HG03520 (cell line): ENCODE results near the gene UNC13A.
A peak's percentile ranks its signal among the peaks of the same experiment; 100 is the strongest.
"Not testable (repeated sequence)": the region's sequence is repeated elsewhere in the genome, so short reads cannot be mapped to it uniquely, and the experiment has no call there.

ENCODE experiments used
- ATAC-seq: cut with Tn5 transposase; IDR thresholded peaks from one replicate; pipeline ENCODE4 v1.9.1; 2021; ENCODE audit warnings: mild to moderate bottlenecking, moderate library complexity; ENCODE audit not compliant: unreplicated experiment

The UNC13A gene

DNA sequence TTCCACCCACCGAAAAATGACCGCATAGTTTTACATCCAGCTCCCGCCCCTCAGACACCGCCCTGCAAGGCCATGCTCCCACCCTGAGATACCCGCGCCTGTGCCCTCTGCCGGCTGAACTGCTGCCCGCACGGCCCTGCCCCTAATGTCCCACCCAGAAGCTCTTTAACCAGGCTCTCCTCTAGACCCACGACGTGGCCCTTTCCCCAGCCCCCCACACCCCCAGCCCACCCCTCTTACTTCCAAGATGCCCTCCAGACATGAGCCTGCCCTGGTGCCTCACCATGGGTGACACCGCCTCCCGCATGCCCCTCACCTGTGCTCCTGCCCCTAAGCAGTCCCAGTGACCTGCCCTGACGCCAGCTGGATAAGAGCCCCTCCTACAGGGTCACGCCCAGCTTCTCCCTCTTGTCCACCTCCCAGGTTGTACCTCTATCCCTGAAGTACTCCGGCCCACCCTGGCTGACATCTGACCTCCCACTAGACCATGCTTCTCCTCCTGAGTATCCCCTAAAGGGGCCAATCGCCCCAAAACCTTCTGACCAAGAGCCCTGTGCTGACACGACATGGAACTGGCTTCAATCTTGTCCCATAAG lies 81.5 kb downstream of the UNC13A start:
- ATAC-seq = peak; percentile 26

GRCh38 chr19:17605761-17606589 lies 82.2 kb downstream of the UNC13A start:
- peak; percentile 52 for ATAC-seq

- no peak for ATAC-seq
Measured at GRCh38 chr19:17605117-17605516, 83.0 kb downstream of the UNC13A start.

GRCh38 chr19:17604372-17605025 lies 83.7 kb downstream of the UNC13A start:
- ATAC-seq = no peak

GRCh38 chr19:17602872-17603510 lies 85.2 kb downstream of the UNC13A start:
- no peak for ATAC-seq

DNA sequence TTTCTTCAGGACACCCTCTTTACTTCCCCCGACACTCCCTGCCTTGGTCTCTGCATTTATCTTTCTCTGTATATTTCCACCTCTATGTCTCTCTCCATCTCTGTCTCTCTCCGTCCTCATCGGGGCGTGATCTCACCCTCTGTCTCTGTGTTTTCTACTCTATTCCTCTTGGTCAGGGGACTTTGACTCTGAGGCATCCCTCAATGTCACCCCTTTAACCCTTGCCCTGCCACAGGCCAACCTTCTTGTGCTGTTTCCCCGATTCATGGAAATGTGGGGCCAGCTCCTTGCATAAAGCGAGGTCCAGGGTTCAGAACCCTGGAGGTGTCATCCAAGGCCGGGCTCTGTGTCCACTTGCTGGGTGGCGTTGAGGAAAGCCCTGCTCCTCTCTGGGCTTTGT lies 85.9 kb downstream of the UNC13A start:
- ATAC-seq = no peak

DNA sequence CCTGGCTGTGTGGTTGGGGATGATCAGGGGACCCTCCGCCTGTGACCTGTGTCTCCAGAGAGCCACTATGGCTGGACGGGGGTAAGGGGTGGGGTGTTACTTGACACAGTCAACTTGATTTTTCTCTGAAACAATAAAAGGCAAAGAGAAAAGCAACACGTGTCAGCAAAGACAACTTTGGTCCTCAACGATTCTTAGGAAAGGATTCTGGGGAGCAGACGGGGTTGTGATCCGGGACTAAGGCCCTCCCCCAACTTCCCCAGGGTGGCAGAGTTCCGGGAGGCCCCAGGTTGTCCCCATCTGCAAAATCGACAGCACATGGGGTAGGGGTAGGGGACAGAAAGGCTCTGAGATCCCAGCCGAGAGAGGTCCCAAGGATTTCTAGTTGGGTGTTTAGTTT lies 86.5 kb downstream of the UNC13A start:
- no peak for ATAC-seq

DNA sequence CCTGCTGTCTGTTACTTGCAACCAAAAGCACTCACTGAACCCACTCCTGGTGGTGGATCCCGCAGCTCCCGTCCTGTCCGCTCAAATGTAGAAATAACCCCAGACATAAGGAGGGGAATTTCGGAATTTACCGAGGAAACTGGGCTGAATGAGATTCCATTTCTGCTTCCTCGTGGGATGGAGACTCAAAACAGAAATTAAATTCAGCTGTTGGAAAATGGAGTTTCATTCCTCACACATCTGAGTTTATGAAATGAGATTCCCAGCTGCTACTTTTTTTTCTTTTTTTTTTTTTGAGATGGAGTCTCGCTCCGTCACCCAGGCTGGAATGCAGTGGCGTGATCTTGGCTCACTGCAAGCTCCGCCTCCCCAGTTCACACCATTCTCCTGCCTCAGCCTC lies 88.4 kb downstream of the UNC13A start:
- no peak for ATAC-seq

- ATAC-seq = no peak
Measured at GRCh38 chr19:17598953-17599352, 89.2 kb downstream of the UNC13A start.

- not testable (repeated sequence) for ATAC-seq
Measured at GRCh38 chr19:17598063-17598462, 90.1 kb downstream of the UNC13A start.

GRCh38 chr19:17594296-17594695 lies 93.9 kb downstream of the UNC13A start:
- ATAC-seq = not testable (repeated sequence)

- no peak for ATAC-seq
Measured at GRCh38 chr19:17590866-17591265, 97.3 kb downstream of the UNC13A start.

GRCh38 chr19:17585395-17585794 lies 102.8 kb downstream of the UNC13A start:
- ATAC-seq = not testable (repeated sequence)

GRCh38 chr19:17584132-17584531 lies 104.0 kb downstream of the UNC13A start:
- ATAC-seq = no peak

DNA sequence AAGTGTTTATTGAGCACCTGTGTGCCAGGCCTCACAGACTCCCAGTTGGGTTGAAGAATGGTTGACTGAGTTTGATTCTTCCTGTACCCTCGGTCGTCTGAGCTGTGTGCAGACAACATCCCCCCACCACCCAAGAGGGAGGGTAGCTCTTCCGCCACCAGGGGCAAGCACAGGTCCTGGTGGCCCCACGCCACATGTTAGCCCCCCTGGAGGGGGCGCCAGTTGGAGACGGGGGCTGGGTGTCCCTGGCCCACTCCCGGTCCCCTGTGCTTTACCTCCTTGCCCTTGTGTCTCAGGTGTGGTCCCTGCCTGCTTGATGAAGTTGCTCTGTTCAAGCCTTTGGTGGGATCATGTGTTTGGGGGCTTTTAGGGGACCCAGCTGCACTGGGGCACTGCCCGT lies 105.5 kb downstream of the UNC13A start:
- ATAC-seq = no peak

DNA sequence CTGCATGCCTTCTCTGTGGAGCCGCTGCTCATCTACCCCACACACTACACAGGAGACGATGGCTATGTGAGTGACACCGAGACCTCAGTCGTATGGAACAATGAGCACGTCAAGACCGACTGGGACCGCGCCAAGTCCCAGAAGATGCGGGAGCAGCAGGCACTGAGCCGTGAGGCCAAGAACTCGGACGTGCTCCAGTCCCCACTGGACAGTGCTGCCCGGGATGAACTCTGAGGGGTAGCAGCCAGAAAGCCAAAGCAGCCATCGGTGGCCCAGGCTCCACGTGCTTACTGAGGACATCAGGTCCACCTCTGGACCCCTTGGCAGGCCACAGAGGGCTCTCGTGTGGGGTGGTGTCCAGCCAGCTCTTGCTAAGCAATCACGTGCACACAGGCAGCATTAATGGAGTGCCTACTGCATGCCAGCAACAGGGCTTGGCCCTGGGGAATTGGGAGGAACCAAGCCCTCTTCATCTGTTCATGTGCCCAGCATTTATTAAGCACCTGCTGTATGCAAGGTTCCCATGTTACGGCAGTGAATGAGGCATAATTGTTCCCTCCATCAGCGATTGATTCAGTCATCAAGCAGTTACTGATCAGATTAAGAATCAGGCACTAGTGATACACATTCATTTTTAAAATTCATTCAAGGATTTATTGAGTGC lies 106.8 kb downstream of the UNC13A start:
- ATAC-seq = no peak

DNA sequence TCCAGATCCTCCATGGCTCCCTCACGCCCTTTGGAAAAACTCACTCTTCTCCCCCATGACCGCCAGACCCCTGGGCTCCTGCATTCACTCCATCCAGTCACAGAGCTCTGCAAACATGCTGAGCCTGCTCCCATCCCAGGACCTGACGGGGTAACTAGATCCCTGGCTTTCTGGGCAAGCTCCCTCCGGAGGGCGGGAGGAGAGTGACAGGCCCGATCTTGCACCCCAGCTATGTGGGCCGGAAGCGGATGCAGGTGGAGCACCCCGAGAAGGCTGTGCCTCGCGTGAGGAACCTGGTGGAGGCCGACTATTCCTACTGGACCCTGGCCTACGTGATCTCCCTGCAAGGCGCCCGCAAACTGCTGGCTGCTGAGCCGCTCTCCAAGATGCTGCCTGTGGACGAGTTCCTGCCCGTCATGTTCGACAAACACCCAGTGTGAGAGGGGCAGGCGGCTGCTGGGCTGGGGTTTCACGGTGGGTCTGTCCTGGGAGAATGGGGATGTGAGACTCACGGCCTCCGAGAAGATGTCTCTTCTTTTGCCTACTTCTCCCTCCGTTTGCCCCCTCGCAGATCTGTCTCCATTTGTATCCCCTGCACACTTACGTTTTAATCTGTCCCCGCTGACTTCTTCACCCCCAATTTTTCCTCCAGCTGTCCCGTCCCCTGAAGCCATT lies 107.5 kb downstream of the UNC13A start:
- ATAC-seq = no peak

DNA sequence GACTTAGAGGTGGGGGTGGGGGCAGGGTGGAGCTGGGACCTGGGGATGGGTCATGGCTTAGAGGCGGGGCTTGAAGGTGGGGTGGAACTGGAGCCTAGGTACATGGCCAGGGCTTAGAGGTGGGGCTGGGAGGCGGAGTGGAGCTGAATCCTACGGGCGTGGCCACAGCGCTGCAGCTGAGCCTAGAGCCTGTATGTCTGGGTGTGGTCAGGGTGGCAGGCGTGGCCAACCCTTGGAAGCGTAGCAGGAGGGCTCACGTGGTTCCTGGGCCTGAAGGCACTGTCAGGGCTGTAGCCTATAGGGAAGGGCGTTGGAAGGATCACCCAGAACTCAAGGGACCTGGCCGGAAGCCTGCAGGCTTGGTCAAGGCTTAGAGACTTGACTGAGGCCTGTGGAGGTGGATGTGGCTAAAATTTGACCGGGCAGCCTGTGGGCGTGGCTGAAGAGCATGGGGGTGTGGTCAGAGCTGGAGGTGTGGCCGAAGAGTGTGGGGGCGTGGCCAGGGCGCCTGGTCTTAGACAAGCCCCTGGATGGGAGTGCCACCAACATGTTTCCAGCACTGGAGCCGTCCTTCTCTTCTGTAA lies 108.4 kb downstream of the UNC13A start:
- no peak for ATAC-seq

DNA sequence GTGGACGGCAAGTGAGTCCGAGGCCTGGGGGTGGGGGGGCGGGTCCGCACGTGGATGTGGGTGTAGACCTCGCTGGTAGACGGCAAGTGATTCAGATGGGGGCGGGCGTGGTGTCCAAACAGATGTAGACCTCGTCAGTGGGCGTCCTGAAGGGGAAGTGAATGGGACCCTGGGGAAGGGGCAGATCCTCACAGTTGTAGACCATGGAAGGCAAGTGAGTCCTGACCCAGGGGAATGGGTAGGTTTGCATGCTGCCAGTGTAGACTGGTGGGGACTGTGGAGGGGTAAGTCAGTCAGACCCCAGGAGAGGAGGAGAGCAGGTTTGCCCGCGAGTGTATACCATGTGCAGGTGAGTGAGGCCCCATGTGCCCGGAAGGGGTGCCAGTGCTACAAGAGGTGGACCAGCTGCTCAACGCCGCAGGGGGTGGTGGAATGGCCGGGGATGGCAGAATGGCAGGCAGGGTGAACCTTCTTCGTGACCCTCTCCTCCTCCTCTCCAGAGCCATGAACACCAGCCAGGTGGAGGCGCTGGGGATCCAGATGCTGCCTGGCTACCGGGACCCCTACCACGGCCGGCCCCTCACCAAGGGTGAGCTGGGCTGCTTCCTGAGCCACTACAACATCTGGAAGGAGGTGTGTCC lies 110.6 kb downstream of the UNC13A start:
- no peak for ATAC-seq
